Measurements from ENCODE around the gene STPG1. TPM values are rescaled to one million over a fixed set of nuclear protein-coding genes. Genes with fewer than 3 reads are reported as not detected.

Gene STPG1
- total and polyA plus RNA-seq, 9 of the 15 experiments (the other 6 are each of a cell fraction or from before 2014, with no cell fraction given), result 5.0 to 11.9 (median 8.3) TPM

- ATAC-seq (no peak), FAIRE-seq (no peak), DNase-seq (ENCODE audit: extremely low read depth in 1 of 4, low spot score in 3 of 4) (no peak)
- peaks cover 64 to 83% of the 10 kb centered on the region in 2 experiments for H3K27me3 ChIP-seq (ENCODE audit: control insufficient read depth in 2 of 2, insufficient read depth in 2 of 2, low read length in 2 of 2)
- BruUV-seq (replicated peaks), result no TSS peak
- 3% methylated on average over 6 of the region's 6 CpGs for WGBS (ENCODE audit: insufficient coverage, low coverage, missing lambda C conversion rate)
- no peaks in the 10 kb centered on the region for H3K9me1 ChIP-seq (ENCODE audit: control insufficient read depth, insufficient read depth, low read length)
- ChIA-PET POLR2A (no interaction called here), CTCF (ENCODE audit: low intra/inter-chr PET ratio) (no interaction called here)
- no peak for TF ChIP-seq RUNX1 (IDR thresholded peaks at IDR 0.05; ENCODE audit: low read depth)
- TF ChIP-seq MEIS2 (IDR thresholded peaks at IDR 0.05; ENCODE audit: partially characterized antibody), result peak; percentile 84
- TF ChIP-seq MYC (IDR thresholded peaks at IDR 0.05; ENCODE audit: low read depth, low read length), result no peak
- TF ChIP-seq MYC (CRISPR knock-in tag; IDR thresholded peaks at IDR 0.05; ENCODE audit: borderline replicate concordance, low read depth), result no peak
- no peak for TF ChIP-seq ZNF282 (CRISPR knock-in tag; IDR thresholded peaks at IDR 0.05)
- peak; percentile 76 for TF ChIP-seq MAFG (tag; conservative IDR thresholded peaks at IDR 0.05)
- TF ChIP-seq NFE2 (IDR thresholded peaks at IDR 0.05; ENCODE audit: low read depth), result peak; percentile 49
- TF ChIP-seq PBX2 (CRISPR knock-in tag; IDR thresholded peaks at IDR 0.05; ENCODE audit: low read depth), result no peak
- TF ChIP-seq PBX2 (tag; conservative IDR thresholded peaks at IDR 0.05; ENCODE audit: low read depth), result peak; percentile 93
- no peak for TF ChIP-seq OTX1 (CRISPR knock-in tag; IDR thresholded peaks at IDR 0.05)
- TF ChIP-seq PKNOX1 (IDR thresholded peaks at IDR 0.05), result peak; percentile 24; the same call in 1 of the 2 replicates
- no peak for TF ChIP-seq BHLHE40 (IDR thresholded peaks at IDR 0.05; ENCODE audit: low read length)
- in situ Hi-C loops (cut with MboI) (no loop called here), intact Hi-C loops (cut with micrococcal nuclease) (no loop called here)
- no peak overlapping the region for H3K4me3 ChIP-seq
- peaks cover 5 to 15% of the 10 kb centered on the region in 2 experiments; a peak in 3 of 5 replicates for H3K4me1 ChIP-seq (replicated peaks in 1 of 2; ENCODE audit: control insufficient read depth in 2 of 2, insufficient read depth in 2 of 2, low read length in 2 of 2)
- no peak overlapping the region for H3K9ac ChIP-seq (ENCODE audit: insufficient read depth in 1 of 2, low read depth in 2 of 2, low read length in 2 of 2)
- no peak overlapping the region for H2AFZ ChIP-seq (ENCODE audit: low read depth, low read length)
- no peaks in the 10 kb centered on the region for H3K9me3 ChIP-seq (replicated peaks; ENCODE audit: control insufficient read depth, insufficient read depth, low read depth, low read length)
- H3K79me2 ChIP-seq (ENCODE audit: control insufficient read depth, insufficient read depth, low read length), result no peaks in the 10 kb centered on the region
- H3K36me3 ChIP-seq (ENCODE audit: control insufficient read depth, insufficient read depth, low read length), result no peaks in the 10 kb centered on the region
- no peak overlapping the region for H3K4me2 ChIP-seq (ENCODE audit: insufficient read depth, low read length)
- no peak overlapping the region for H3K27ac ChIP-seq (ENCODE audit: extremely low read depth, low read depth, low read length)
- H4K20me1 ChIP-seq (replicated peaks; ENCODE audit: control insufficient read depth, insufficient read depth, low read length), result peaks cover 30% of the 10 kb centered on the region; the same call in 1 of the 2 replicates
These were observed 88.7 kb downstream of the STPG1 start for GRCh38 chr1:24324903-24325302.
